Measurements from ENCODE around the gene ZNF652. TPM values are rescaled to one million over a fixed set of nuclear protein-coding genes. Genes with fewer than 3 reads are reported as not detected.
A peak's percentile ranks its signal among the peaks of the same experiment; 100 is the strongest.
"Not testable (repeated sequence)": the region's sequence is repeated elsewhere in the genome, so short reads cannot be mapped to it uniquely, and the experiment has no call there.

ZNF652 gene
- total RNA-seq, 1 donor from 2014 or later, result 8.6 TPM

DNA sequence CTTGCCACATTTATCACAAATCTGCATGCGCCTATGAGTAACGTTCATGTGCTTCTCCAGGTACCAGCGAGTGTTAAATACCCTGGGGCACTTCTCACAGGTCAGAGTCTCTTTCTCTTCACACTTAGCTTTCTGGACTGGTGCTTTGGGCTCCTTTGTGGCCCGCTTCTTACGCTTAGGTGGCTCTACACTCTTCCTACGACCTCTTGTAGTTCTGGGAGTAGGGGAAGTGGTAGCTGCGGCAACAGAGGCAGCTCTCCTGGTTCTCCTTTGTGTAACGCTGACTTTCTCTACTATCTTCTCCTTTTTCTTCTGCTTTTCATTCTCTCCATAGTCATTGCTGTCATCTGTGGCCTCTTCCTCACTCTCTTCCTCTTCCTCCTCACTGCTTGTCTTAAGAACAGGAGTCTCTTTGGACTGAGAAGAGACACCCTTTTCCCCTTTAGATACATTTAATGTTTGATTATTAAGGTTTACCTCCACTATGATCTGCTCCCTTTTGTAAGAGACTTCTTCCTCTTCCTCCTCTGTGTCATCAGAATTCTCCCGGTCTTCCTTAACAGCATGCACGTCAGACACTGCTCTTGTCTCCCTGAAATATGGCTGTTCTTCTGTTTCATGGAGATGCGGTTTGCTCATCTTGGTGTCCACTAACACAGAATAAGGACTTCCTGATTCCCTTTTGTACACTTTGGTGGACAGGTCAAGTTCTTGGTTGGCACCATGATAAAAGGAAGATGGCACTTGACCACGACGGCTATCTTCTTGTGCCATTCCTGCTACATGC is 45.0 kb downstream of the ZNF652 start:
- DNase-seq (ENCODE audit: low read depth in 2 of 2), result no peak

GRCh38 chr17:49316258-49316570 is 45.8 kb downstream of the ZNF652 start:
- no peak for DNase-seq (ENCODE audit: low read depth in 2 of 2)

DNA sequence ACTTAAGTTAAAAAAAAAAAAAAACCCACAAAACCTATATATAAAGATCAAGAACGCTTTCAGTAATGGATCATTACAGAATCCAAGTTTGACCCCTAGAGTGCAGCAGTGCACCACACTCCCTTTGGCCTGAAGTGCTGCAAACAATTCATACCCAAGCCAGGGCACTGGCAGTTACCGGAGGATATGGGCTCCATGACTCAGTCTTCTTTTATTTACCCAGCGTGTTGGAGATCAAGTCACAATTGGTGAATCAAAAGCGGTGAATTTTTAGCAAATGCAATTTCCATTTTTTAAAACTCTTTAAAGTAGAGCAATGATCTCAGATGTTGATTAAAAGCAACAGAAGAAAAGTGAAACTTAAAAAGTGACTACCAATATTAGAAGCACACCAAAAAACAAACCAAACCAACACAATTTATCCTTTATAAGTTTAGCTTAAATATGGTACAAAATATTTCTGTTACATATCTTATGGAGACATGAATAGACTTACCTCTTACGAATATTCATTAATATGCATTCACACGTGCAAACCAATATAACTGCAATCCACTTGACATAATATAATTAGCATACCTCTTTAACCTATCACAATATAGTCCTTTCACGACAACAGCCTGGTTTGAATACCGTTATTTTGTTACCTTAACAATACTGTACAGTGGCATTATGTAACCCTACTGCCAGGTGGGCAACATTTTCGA is 46.3 kb downstream of the ZNF652 start:
- DNase-seq (ENCODE audit: low read depth in 2 of 2), result peak; percentile 82 to 92

DNA sequence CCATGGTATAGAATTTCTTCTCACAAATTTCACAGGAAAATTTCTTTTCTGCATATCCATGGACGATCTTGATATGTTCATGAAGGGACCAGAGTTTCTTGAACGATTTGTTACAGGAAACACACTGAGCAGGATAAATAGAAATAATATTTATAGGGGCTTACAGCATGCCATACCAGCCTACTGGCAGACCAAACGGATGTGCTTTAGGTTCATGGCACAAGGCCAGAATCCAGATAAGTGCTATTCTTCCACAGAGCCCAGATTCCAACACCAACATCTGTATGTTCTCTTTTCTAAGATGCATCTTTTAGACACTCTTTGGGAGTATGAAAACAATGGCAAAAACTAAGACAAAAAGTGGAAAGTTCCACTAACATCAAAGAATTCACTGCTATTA is 49.3 kb downstream of the ZNF652 start:
- DNase-seq (ENCODE audit: low read depth in 2 of 2), result peak in 1 of 2 donors; percentile 23

- no peak for DNase-seq (ENCODE audit: low read depth in 2 of 2)
These were observed 62.1 kb downstream of the ZNF652 start for GRCh38 chr17:49299996-49300395.

DNA sequence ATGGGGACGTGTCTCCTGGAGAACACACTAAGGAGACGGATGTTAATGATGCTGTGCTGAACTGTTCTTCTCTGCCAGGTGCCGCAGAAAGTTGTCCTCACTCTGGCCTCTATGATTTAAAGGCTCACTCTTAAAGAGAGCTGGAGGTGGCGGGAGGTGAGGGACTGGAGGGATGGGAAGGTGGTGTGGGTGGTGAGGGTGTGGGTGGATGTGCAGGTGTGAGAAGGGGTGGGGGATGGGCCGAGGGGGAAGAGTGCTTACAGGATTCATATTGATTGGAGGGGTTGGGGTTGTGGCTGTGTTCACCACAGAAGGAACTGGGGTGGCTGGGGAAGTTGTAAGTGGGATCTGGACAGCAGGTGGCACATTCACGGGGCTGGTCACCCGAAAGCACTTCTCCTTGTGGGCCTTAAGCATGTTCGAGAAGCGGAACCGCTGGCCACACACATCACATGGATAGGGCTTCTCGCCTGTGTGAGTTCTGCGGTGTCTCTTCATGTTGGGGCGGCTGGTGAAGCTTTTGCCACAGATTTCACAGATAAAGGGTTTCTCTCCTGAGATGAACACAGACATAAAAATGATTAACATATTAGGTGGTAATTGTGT is 63.6 kb downstream of the ZNF652 start:
- DNase-seq (ENCODE audit: low read depth in 2 of 2), result no peak

DNA sequence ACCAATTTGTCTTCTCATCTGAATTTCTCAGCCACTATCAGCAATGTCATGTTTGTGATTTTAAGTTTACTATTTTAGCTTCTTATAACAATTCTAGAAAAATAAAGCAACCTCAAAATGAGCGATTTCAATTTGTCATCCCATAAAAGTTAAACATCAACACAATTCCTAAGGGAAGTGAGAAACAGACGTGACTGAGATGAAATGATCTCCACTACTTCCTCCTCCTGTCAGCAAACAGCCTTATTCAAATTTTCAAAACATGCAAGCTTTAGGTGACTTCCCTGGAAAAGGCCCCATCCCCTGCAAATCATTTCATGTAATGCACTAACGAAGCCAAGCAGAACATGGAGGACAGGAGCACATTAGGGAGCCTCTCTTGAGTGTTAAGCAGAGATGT is 64.9 kb downstream of the ZNF652 start:
- no peak for DNase-seq (ENCODE audit: low read depth in 2 of 2)

GRCh38 chr17:49294122-49294521 is 67.9 kb downstream of the ZNF652 start:
- no peak for DNase-seq (ENCODE audit: low read depth in 2 of 2)

- DNase-seq (ENCODE audit: low read depth in 2 of 2), result no peak
These were observed 69.1 kb downstream of the ZNF652 start for GRCh38 chr17:49292901-49293300.

DNA sequence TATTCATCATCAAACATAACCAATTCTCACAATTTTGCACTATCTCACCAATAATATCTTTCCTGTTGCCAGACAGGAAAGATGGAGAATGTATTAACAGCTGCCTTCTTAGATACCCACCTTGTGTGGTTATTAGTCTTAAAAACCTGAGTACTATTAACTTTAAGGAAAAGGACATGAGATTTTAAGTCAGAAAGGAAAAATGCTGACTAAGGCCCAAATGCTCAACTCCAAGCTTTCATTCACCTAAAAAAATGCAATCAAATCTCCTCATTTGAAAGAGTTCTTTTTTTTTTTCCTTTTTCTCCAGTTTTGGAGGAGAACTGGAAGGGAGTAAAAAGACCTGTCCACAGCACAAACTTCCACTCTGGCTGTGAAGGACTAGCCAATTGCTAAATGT is 70.1 kb downstream of the ZNF652 start:
- no peak for DNase-seq (ENCODE audit: low read depth in 2 of 2)

GRCh38 chr17:49290690-49291359 is 71.2 kb downstream of the ZNF652 start:
- DNase-seq (ENCODE audit: low read depth in 2 of 2), result peak; percentile 30 to 49

- no peak for DNase-seq (ENCODE audit: low read depth in 2 of 2)
These were observed 73.7 kb downstream of the ZNF652 start for GRCh38 chr17:49288388-49288787.

- DNase-seq (ENCODE audit: low read depth in 2 of 2), result no peak
These were observed 74.6 kb downstream of the ZNF652 start for GRCh38 chr17:49287481-49287880.

DNA sequence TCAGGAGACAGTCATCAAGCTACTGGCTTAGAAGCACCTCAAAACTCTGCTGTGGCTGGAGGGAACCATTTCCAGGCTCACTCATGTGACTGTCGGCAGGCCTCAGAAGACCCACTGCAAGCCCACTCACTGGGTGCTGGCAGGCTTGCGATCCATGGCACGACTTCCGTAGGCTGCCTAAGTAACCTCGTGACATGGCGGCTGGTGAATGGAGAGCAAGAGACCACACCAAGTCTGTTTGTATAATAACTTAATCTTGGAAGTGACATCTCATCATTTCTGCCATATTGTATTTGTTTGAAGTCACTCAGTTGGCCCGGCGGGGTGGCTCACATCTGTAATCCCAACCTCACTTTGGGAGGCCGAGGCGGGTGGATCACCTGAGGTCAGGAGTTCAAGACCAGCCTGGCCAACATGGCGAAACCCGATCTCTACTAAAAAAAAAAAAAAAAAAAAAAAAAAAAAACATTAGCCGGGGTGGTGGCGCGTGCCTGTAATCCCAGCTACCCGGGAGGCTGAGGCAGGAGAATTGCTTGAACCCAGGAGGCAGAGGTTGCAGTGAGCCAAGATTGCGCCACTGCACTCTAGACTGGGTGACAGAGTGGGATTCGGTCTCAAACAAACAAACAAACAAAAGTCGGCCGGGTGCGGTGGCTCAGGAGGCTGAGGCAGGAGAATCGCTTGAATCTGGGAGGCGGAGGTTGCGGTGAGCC is 75.6 kb downstream of the ZNF652 start:
- not testable (repeated sequence) for DNase-seq (ENCODE audit: low read depth in 2 of 2)

- DNase-seq (ENCODE audit: low read depth in 2 of 2), result no peak
These were observed 76.3 kb downstream of the ZNF652 start for GRCh38 chr17:49285716-49286115.

DNA sequence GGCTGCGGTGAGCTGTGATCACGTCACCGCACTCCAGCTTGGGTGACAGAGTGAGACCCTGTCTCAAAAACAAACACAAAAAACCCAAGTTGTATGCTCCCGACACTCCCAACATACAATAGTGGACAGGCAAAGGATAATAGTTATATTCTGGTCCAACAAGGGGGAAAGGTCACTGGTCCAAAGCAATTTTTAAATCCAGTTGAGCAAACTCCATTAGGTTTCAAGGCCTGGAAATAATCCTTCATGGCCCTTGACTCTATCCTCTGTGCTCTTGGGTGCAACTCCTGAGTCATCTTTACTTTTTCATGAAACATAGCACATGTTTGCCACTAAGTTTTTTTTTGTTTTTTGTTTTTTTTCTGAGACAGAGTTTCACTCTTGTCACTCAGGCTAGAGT is 81.1 kb downstream of the ZNF652 start:
- no peak for DNase-seq (ENCODE audit: low read depth in 2 of 2)

GRCh38 chr17:49280061-49280460 is 82.0 kb downstream of the ZNF652 start:
- DNase-seq (ENCODE audit: low read depth in 2 of 2), result no peak

GRCh38 chr17:49279263-49280015 is 82.6 kb downstream of the ZNF652 start:
- not testable (repeated sequence) for DNase-seq (ENCODE audit: low read depth in 2 of 2)

- DNase-seq (ENCODE audit: low read depth in 2 of 2), result no peak
These were observed 84.0 kb downstream of the ZNF652 start for GRCh38 chr17:49278076-49278475.

GRCh38 chr17:49277638-49278037 is 84.4 kb downstream of the ZNF652 start:
- no peak for DNase-seq (ENCODE audit: low read depth in 2 of 2)

GRCh38 chr17:49275981-49276380 is 86.1 kb downstream of the ZNF652 start:
- DNase-seq (ENCODE audit: low read depth in 2 of 2), result not testable (repeated sequence)
